Measurements from ENCODE around the gene LRRC8A. TPM values are rescaled to one million over a fixed set of nuclear protein-coding genes. Genes with fewer than 3 reads are reported as not detected.

LRRC8A gene
- total and polyA plus RNA-seq, 2 of the 13 experiments (the other 11 are each of a cell fraction or from before 2014, with no cell fraction given), result 16.1 to 40.6 TPM

DNA sequence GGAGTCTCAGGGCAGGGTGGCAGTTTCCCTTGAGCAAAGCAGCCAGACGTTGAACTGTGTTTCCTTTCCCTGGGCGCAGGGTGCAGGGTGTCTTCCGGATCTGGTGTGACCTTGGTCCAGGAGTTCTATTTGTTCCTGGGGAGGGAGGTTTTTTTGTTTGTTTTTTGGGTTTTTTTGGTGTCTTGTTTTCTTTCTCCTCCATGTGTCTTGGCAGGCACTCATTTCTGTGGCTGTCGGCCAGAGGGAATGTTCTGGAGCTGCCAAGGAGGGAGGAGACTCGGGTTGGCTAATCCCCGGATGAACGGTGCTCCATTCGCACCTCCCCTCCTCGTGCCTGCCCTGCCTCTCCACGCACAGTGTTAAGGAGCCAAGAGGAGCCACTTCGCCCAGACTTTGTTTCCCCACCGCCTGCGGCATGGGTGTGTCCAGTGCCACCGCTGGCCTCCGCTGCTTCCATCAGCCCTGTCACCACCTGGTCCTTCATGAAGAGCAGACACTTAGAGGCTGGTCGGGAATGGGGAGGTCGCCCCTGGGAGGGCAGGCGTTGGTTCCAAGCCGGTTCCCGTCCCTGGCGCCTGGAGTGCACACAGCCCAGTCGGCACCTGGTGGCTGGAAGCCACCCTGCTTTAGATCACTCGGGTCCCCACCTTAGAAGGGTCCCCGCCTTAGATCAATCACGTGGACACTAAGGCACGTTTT lies 35.4 kb downstream of the LRRC8A start (continued):
- TF ChIP-seq, protein P1, sequence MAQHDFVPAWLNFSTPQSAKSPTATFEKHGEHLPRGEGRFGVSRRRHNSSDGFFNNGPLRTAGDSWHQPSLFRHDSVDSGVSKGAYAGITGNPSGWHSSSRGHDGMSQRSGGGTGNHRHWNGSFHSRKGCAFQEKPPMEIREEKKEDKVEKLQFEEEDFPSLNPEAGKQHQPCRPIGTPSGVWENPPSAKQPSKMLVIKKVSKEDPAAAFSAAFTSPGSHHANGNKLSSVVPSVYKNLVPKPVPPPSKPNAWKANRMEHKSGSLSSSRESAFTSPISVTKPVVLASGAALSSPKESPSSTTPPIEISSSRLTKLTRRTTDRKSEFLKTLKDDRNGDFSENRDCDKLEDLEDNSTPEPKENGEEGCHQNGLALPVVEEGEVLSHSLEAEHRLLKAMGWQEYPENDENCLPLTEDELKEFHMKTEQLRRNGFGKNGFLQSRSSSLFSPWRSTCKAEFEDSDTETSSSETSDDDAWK (CRISPR knock-in tag; IDR thresholded peaks at IDR 0.05), result no peak
- TF ChIP-seq KDM3A (CRISPR knock-in tag; IDR thresholded peaks at IDR 0.05; ENCODE audit: low read depth) (no peak; the same call in 1 of the 2 replicates), PAX8 (CRISPR knock-in tag; IDR thresholded peaks at IDR 0.05; ENCODE audit: borderline replicate concordance) (no peak), ZNF264 (CRISPR knock-in tag; IDR thresholded peaks at IDR 0.05) (peak; percentile 17; the same call in 1 of the 2 replicates), HDAC6 (IDR thresholded peaks at IDR 0.05; ENCODE audit: low read depth, low read length) (no peak), RELA (CRISPR knock-in tag; IDR thresholded peaks at IDR 0.05) (no peak), CC2D1A (CRISPR knock-in tag; IDR thresholded peaks at IDR 0.05) (no peak), ZNF230 (CRISPR knock-in tag; IDR thresholded peaks at IDR 0.05) (0 out of 2 replicates have a peak, but pooled peaks have one; percentile 58), CHD2 (IDR thresholded peaks at IDR 0.05; ENCODE audit: low read depth, low read length) (no peak), HOXA7 (CRISPR knock-in tag; IDR thresholded peaks at IDR 0.05) (0 out of 2 replicates have a peak, but pooled peaks have one; percentile 43), CHCHD3 (CRISPR knock-in tag; IDR thresholded peaks at IDR 0.05) (no peak; the same call in 1 of the 2 replicates), NFKB2 (CRISPR knock-in tag; IDR thresholded peaks at IDR 0.05; ENCODE audit: borderline replicate concordance) (peak; percentile 91), IRF2 (CRISPR knock-in tag; IDR thresholded peaks at IDR 0.05) (no peak), RARA (CRISPR knock-in tag; IDR thresholded peaks at IDR 0.05) (peak; percentile 80), ZNF773 (CRISPR knock-in tag; IDR thresholded peaks at IDR 0.05; ENCODE audit: borderline replicate concordance) (no peak)
- TF ChIP-seq, protein P2, sequence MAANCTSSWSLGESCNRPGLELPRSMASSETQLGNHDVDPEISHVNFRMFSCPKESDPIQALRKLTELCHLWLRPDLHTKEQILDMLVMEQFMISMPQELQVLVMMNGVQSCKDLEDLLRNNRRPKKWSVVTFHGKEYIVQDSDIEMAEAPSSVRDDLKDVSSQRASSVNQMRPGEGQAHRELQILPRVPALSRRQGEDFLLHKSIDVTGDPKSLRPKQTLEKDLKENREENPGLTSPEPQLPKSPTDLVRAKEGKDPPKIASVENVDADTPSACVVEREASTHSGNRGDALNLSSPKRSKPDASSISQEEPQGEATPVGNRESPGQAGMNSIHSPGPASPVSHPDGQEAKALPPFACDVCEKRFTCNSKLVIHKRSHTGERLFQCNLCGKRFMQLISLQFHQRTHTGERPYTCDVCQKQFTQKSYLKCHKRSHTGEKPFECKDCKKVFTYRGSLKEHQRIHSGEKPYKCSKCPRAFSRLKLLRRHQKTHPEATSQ (CRISPR knock-in tag; IDR thresholded peaks at IDR 0.05; ENCODE audit: borderline replicate concordance), result 0 out of 2 replicates have a peak, but pooled peaks have one; percentile 61
- TF ChIP-seq, protein P3, sequence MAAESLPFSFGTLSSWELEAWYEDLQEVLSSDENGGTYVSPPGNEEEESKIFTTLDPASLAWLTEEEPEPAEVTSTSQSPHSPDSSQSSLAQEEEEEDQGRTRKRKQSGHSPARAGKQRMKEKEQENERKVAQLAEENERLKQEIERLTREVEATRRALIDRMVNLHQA (CRISPR knock-in tag; IDR thresholded peaks at IDR 0.05), result no peak
- TF ChIP-seq, protein P4, sequence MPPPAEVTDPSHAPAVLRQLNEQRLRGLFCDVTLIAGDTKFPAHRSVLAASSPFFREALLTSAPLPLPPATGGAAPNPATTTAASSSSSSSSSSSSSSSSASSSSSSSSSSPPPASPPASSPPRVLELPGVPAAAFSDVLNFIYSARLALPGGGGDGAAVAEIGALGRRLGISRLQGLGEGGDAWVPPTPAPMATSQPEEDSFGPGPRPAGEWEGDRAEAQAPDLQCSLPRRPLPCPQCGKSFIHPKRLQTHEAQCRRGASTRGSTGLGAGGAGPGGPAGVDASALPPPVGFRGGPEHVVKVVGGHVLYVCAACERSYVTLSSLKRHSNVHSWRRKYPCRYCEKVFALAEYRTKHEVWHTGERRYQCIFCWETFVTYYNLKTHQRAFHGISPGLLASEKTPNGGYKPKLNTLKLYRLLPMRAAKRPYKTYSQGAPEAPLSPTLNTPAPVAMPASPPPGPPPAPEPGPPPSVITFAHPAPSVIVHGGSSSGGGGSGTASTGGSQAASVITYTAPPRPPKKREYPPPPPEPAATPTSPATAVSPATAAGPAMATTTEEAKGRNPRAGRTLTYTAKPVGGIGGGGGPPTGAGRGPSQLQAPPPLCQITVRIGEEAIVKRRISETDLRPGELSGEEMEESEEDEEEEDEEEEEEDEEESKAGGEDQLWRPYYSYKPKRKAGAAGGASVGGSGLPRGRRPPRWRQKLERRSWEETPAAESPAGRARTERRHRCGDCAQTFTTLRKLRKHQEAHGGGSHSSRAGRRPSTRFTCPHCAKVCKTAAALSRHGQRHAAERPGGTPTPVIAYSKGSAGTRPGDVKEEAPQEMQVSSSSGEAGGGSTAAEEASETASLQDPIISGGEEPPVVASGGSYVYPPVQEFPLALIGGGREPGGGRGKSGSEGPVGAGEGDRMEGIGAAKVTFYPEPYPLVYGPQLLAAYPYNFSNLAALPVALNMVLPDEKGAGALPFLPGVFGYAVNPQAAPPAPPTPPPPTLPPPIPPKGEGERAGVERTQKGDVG (CRISPR knock-in tag; IDR thresholded peaks at IDR 0.05; ENCODE audit: borderline replicate concordance), result peak; percentile 93; the same call in 1 of the 2 replicates
- TF ChIP-seq, protein P5, sequence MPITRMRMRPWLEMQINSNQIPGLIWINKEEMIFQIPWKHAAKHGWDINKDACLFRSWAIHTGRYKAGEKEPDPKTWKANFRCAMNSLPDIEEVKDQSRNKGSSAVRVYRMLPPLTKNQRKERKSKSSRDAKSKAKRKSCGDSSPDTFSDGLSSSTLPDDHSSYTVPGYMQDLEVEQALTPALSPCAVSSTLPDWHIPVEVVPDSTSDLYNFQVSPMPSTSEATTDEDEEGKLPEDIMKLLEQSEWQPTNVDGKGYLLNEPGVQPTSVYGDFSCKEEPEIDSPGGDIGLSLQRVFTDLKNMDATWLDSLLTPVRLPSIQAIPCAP (CRISPR knock-in tag; IDR thresholded peaks at IDR 0.05; ENCODE audit: low read depth), result no peak
- TF ChIP-seq, protein P6, sequence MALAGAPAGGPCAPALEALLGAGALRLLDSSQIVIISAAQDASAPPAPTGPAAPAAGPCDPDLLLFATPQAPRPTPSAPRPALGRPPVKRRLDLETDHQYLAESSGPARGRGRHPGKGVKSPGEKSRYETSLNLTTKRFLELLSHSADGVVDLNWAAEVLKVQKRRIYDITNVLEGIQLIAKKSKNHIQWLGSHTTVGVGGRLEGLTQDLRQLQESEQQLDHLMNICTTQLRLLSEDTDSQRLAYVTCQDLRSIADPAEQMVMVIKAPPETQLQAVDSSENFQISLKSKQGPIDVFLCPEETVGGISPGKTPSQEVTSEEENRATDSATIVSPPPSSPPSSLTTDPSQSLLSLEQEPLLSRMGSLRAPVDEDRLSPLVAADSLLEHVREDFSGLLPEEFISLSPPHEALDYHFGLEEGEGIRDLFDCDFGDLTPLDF (CRISPR knock-in tag; IDR thresholded peaks at IDR 0.05), result no peak
- TF ChIP-seq, protein P7, sequence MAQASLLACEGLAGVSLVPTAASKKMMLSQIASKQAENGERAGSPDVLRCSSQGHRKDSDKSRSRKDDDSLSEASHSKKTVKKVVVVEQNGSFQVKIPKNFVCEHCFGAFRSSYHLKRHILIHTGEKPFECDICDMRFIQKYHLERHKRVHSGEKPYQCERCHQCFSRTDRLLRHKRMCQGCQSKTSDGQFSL (CRISPR knock-in tag; IDR thresholded peaks at IDR 0.05), result no peak
